IMR-90 (cell line): ENCODE data around the gene NECAB2. TPM values are rescaled to one million over a fixed set of nuclear protein-coding genes. Genes with fewer than 3 reads are reported as not detected.
"Not testable (repeated sequence)": the region's sequence is repeated elsewhere in the genome, so short reads cannot be mapped to it uniquely, and the experiment has no call there.

Experiments
- ATAC-seq: fragments of 200-7000 bp; cut with Tn5 transposase; 2 replicates; pipeline ENCODE4 v1.9.1; 2020; ENCODE audit warnings: low read depth, mild to moderate bottlenecking, moderate library complexity
- BruUV-seq: library from RNA; stranded (reverse); fragments of 400-500 nt; replicated peaks from 2 replicates; lab custom pipeline; 2021; lab: Mats Ljungman, UMichigan
- CTCF ChIA-PET: fragments of 300-600 bp; formaldehyde crosslinking; extraction: SDS; loops from one replicate; lab custom pipeline; 2021; ENCODE audit warnings: antibody characterized with exemption; lab: Yijun Ruan, JAX
- POLR2A ChIA-PET: fragments of 300-600 bp; sonication (Branson Sonifier 250); formaldehyde crosslinking; loops from one replicate; lab custom pipeline; 2022; ENCODE audit warnings: antibody characterized with exemption; ENCODE audit not compliant: unreplicated experiment; lab: Charles Lee
- DNase-seq: peaks from one replicate; pipeline ENCODE4 v3.0.0; 2013
- H2AFZ ChIP-seq: replicated peaks from 2 replicates; pipeline ENCODE3; 2013; ENCODE audit warnings: low read length, mild to moderate bottlenecking; ENCODE audit not compliant: poor library complexity
- H2AK5ac ChIP-seq: 2 replicates; pipeline ENCODE4 v1.6.1; 2013; ENCODE audit warnings: low read depth, low read length, inconsistent platforms
- H2AK9ac ChIP-seq: replicated peaks from 2 replicates; pipeline ENCODE3; 2013; ENCODE audit warnings: mild to moderate bottlenecking, low read depth, low read length, moderate library complexity; ENCODE audit not compliant: poor library complexity
- H2BK120ac ChIP-seq: 2 replicates; pipeline ENCODE4 v1.6.1; 2013; ENCODE audit warnings: low read depth, low read length, inconsistent platforms
- H2BK15ac ChIP-seq: 3 replicates; pipeline ENCODE4 v1.6.1; 2013; ENCODE audit warnings: low read depth, low read length, inconsistent platforms
- H2BK20ac ChIP-seq: 2 replicates; pipeline ENCODE4 v1.6.1; 2013; ENCODE audit warnings: low read depth, mild to moderate bottlenecking, inconsistent platforms, low read length, moderate library complexity
- H2BK5ac ChIP-seq: 2 replicates; pipeline ENCODE4 v1.6.1; 2013; ENCODE audit warnings: mild to moderate bottlenecking, low read depth, low read length, inconsistent platforms; ENCODE audit not compliant: poor library complexity, severe bottlenecking
- H3K14ac ChIP-seq: replicated peaks from 2 replicates; pipeline ENCODE4 v1.6.1; 2013; ENCODE audit warnings: low read depth, low read length, inconsistent platforms
- H3K18ac ChIP-seq: 2 replicates; pipeline ENCODE4 v1.6.1; 2013; ENCODE audit warnings: low read depth, low read length, control low read depth
- H3K23ac ChIP-seq: 2 replicates; pipeline ENCODE4 v1.6.1; 2013; ENCODE audit warnings: low read depth, low read length, inconsistent platforms
- H3K27ac ChIP-seq: 2 replicates; pipeline ENCODE4 v1.5.1; 2013; ENCODE audit warnings: mild to moderate bottlenecking, control low read depth, low read length; ENCODE audit not compliant: insufficient read depth
- H3K27me3 ChIP-seq: 2 replicates; pipeline ENCODE4 v1.6.1; 2013; ENCODE audit warnings: low read length; ENCODE audit not compliant: control insufficient read depth, insufficient read depth
- H3K36me3 ChIP-seq: 2 replicates; pipeline ENCODE4 v1.6.1; 2013; ENCODE audit warnings: low read length, mixed read lengths; ENCODE audit not compliant: control insufficient read depth, insufficient read depth
- H3K4ac ChIP-seq: 2 replicates; pipeline ENCODE4 v1.6.1; 2013; ENCODE audit warnings: low read depth, low read length, inconsistent platforms
- H3K4me1 ChIP-seq: 2 replicates; pipeline ENCODE4 v1.6.1; 2013; ENCODE audit warnings: low read length, mixed read lengths; ENCODE audit not compliant: control insufficient read depth, insufficient read depth
- H3K4me2 ChIP-seq: 2 replicates; pipeline ENCODE4 v1.6.1; 2013; ENCODE audit warnings: low read depth, mild to moderate bottlenecking, control low read depth, low read length, moderate library complexity
- H3K4me3 ChIP-seq: 2 replicates; pipeline ENCODE4 v1.5.1; 2013; ENCODE audit warnings: low read depth, mild to moderate bottlenecking, control low read depth, low read length, moderate library complexity; ENCODE audit not compliant: insufficient read depth
- H3K56ac ChIP-seq: 2 replicates; pipeline ENCODE4 v1.6.1; 2013; ENCODE audit warnings: low read length, inconsistent platforms; ENCODE audit not compliant: insufficient read depth; ENCODE audit errors: extremely low read depth
- H3K79me1 ChIP-seq, 2 experiments: 2 replicates each; pipeline ENCODE4 v1.6.1; 2013; ENCODE audit warnings: low read length in 2 of 2, inconsistent platforms in 1 of 2, low read depth in 1 of 2
- H3K9ac ChIP-seq: 2 replicates; pipeline ENCODE4 v1.6.1; 2013; ENCODE audit warnings: low read depth, low read length, control low read depth
- H3K9me1 ChIP-seq: 2 replicates; pipeline ENCODE4 v1.6.1; 2013; ENCODE audit warnings: low read length, inconsistent platforms; ENCODE audit not compliant: insufficient read depth
- H3K9me3 ChIP-seq: 2 replicates; pipeline ENCODE4 v1.6.1; 2013; ENCODE audit warnings: low read length; ENCODE audit not compliant: control insufficient read depth, insufficient read depth
- H4K20me1 ChIP-seq: 2 replicates; pipeline ENCODE4 v1.6.1; 2013; ENCODE audit warnings: low read length, inconsistent platforms; ENCODE audit not compliant: insufficient read depth
- H4K5ac ChIP-seq: 2 replicates; pipeline ENCODE4 v1.6.1; 2013; ENCODE audit warnings: mild to moderate bottlenecking, low read depth, low read length, control low read depth
- H4K8ac ChIP-seq, 2 experiments: 2 replicates each; pipeline ENCODE4 v1.6.1; 2013; ENCODE audit warnings: low read depth in 2 of 2, low read length in 2 of 2, control low read depth in 1 of 2, inconsistent platforms in 1 of 2
- H4K91ac ChIP-seq: 2 replicates; pipeline ENCODE4 v1.6.1; 2013; ENCODE audit warnings: low read depth, low read length, inconsistent platforms; ENCODE audit not compliant: insufficient read depth
- WGBS, 2 experiments: methylation state at CpG; one replicate each; pipeline versions ENCODE4 v1.1.5 to v1.1.7; 2013; ENCODE audit warnings: missing lambda C conversion rate in 2 of 2; ENCODE audit not compliant: insufficient read length in 1 of 2; ENCODE audit errors: extremely low coverage in 2 of 2; 5-methylcytosine and 5-hydroxymethylcytosine counted together
- dilution Hi-C: fragments of 300-500 bp; cut with HindIII; formaldehyde crosslinking; loops from one replicate; pipeline ENCODE4 v1.14.3; 2018; ENCODE audit warnings: low sequenced_read_pairs; ENCODE audit not compliant: unreplicated experiment
- in situ Hi-C: fragments of 300-500 bp; cut with MboI; formaldehyde crosslinking; loops from 3 replicates; pipeline ENCODE4 v1.14.3; 2019; ENCODE audit warnings: low sequenced_read_pairs, inconsistent platforms, mixed read lengths
- intact Hi-C: fragments of 100-400 bp; cut with micrococcal nuclease; formaldehyde crosslinking; loops from 2 replicates; pipeline ENCODE4 v1.10.0; 2022
- polyA plus RNA-seq, 3 experiments: library from polyadenylated mRNA; depleted of rRNA; stranded (reverse); fragments of >200 nt; gene quantifications; 2 replicates each; pipeline ENCODE4 v1.2.3, GENCODE V29; 2012; ENCODE audit warnings: low replicate concordance in 1 of 3
- total RNA-seq: library from RNA; depleted of rRNA; stranded (reverse); fragments of >200 nt; gene quantifications from 2 replicates; pipeline ENCODE4 v1.2.3, GENCODE V29; 2012

Gene NECAB2
- total and polyA plus RNA-seq, 2 of the 4 experiments (the other 2 are of a cell fraction): 0.27 TPM; not detected in 1

DNA sequence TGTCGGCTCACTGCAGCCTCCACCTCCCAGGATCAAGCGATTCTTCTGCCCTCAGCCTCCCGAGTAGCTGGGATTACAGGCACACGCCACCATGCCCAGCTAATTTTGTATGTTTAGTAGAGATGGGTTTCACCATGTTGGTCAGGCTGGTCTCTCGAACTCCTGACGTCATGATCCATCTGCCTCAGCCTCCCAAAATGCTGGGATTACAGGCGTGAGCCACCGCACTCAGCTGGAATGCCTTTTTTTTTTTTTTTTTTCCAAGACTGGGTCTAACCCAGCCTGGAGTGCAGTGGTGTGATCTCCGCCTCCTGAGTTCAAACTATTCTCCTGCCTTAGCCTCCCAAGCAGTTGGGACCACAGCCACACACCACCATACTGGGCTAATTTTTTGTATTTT is 26.5 kb upstream of the NECAB2 start:
- DNase-seq, POLR2A ChIA-PET, H4K20me1 ChIP-seq, H2BK20ac ChIP-seq, H3K4me3 ChIP-seq, H3K14ac ChIP-seq, H2AFZ ChIP-seq, H4K5ac ChIP-seq, in situ Hi-C loops, BruUV-seq, ATAC-seq, H3K4ac ChIP-seq, H3K9ac ChIP-seq, H3K4me2 ChIP-seq, CTCF ChIA-PET, H3K23ac ChIP-seq, H2BK5ac ChIP-seq, H3K9me1 ChIP-seq, H2AK9ac ChIP-seq, H3K27ac ChIP-seq, intact Hi-C loops, H3K56ac ChIP-seq, H3K9me3 ChIP-seq, H4K8ac ChIP-seq, H4K91ac ChIP-seq, H3K4me1 ChIP-seq, dilution Hi-C loops, H2AK5ac ChIP-seq, H3K79me1 ChIP-seq, H2BK15ac ChIP-seq, H2BK120ac ChIP-seq, H3K27me3 ChIP-seq, H3K18ac ChIP-seq, H3K36me3 ChIP-seq: not testable (repeated sequence)
- WGBS, 2 experiments: no CpG with 5 or more reads among the region's 9 CpGs
